K562 (cell line): ENCODE results near the gene BIVM. TPM values are rescaled to one million over a fixed set of nuclear protein-coding genes. Genes with fewer than 3 reads are reported as not detected.

Source experiments
- BHLHE40 ChIP-seq: IDR thresholded peaks from 2 replicates; pipeline ENCODE4 v1.6.1; 2011; ENCODE audit warnings: low read length, improper control_type of control experiment
- CHD2 ChIP-seq: IDR thresholded peaks from 2 replicates; pipeline ENCODE4 v1.6.1; 2011; ENCODE audit warnings: low read depth, low read length
- CTBP1 ChIP-seq: fragments of 450-650 bp; IDR thresholded peaks from 2 replicates; pipeline ENCODE4 v1.6.1; 2016; ENCODE audit warnings: borderline replicate concordance
- ELK1 ChIP-seq: sonication (generic); formaldehyde crosslinking; IDR thresholded peaks from 2 replicates; pipeline ENCODE4 v1.8.1; 2022; ENCODE audit warnings: missing genetic modification reagents
- GMEB1 ChIP-seq: fragments of 250-450 bp; sonication (Bioruptor Pico); IDR thresholded peaks from 2 replicates; pipeline ENCODE4 v1.4.0; 2020; ENCODE audit warnings: mild to moderate bottlenecking
- MIER1 ChIP-seq: fragments of 450-650 bp; IDR thresholded peaks from 2 replicates; pipeline ENCODE4 v1.6.1; 2016; ENCODE audit warnings: antibody characterized with exemption, mild to moderate bottlenecking, low read depth
- NFE2 ChIP-seq: IDR thresholded peaks from 2 replicates; pipeline ENCODE4 v1.6.1; 2014; ENCODE audit warnings: antibody characterized with exemption, low read depth
- PHF8 ChIP-seq: fragments of 200-600 bp; sonication (generic); IDR thresholded peaks from 2 replicates; pipeline ENCODE4 v1.6.1; 2012; ENCODE audit warnings: mixed run types, mild to moderate bottlenecking, inconsistent platforms, low read length, moderate library complexity, borderline replicate concordance
- POLR2G ChIP-seq: fragments of 200-400 bp; formaldehyde crosslinking; IDR thresholded peaks from 2 replicates; pipeline ENCODE4 v1.6.1; 2017; ENCODE audit warnings: low read depth, mild to moderate bottlenecking, antibody characterized with exemption, low read length, moderate library complexity
- PRMT5 ChIP-seq: sonication (generic); formaldehyde crosslinking; IDR thresholded peaks from 2 replicates; pipeline ENCODE4 v1.5.0; 2020; ENCODE audit warnings: missing genetic modification reagents
- RBBP5 ChIP-seq: fragments of 200-600 bp; sonication (generic); IDR thresholded peaks from 2 replicates; pipeline ENCODE4 v1.6.1; 2012; ENCODE audit warnings: borderline replicate concordance, mild to moderate bottlenecking, low read length, control low read depth, inconsistent platforms; ENCODE audit not compliant: insufficient read depth, poor library complexity, severe bottlenecking
- RCOR1 ChIP-seq, 2 experiments: IDR thresholded peaks; 2 replicates each; pipeline ENCODE4 v1.6.1; 2012; ENCODE audit warnings: low read depth in 2 of 2, low read length in 2 of 2, borderline replicate concordance in 1 of 2, improper control_type of control experiment in 1 of 2
- SIX5 ChIP-seq, 2 experiments: IDR thresholded peaks; 2 replicates each; pipeline ENCODE4 v1.6.1; 2011; ENCODE audit warnings: low read length in 2 of 2, borderline replicate concordance in 1 of 2, low read depth in 1 of 2, mild to moderate bottlenecking in 1 of 2, moderate library complexity in 1 of 2; ENCODE audit not compliant: insufficient read depth in 1 of 2
- SP1 ChIP-seq: sonication (generic); formaldehyde crosslinking; IDR thresholded peaks from 2 replicates; pipeline ENCODE4 v1.8.1; 2022; ENCODE audit warnings: mild to moderate bottlenecking, missing genetic modification reagents
- TEAD1 ChIP-seq, 2 experiments: fragments of 450-650 bp in 1 of 2; sonication (generic) in 1 of 2; formaldehyde crosslinking; IDR thresholded peaks; 2 replicates each; pipeline versions ENCODE4 v1.4.0 to v1.8.0; 2020 to 2022; ENCODE audit warnings: mild to moderate bottlenecking in 2 of 2, missing genetic modification reagents in 1 of 2
- THRB ChIP-seq: fragments of 450-650 bp; formaldehyde crosslinking; conservative IDR thresholded peaks from 2 replicates; pipeline ENCODE4 v1.4.0; 2022; ENCODE audit warnings: mild to moderate bottlenecking, missing genetic modification characterization
- USF1 ChIP-seq: sonication (generic); formaldehyde crosslinking; IDR thresholded peaks from 2 replicates; pipeline ENCODE4 v1.9.0; 2022; ENCODE audit warnings: mild to moderate bottlenecking, missing genetic modification reagents
- ZFP91 ChIP-seq: sonication (generic); formaldehyde crosslinking; IDR thresholded peaks from 2 replicates; pipeline ENCODE4 v1.8.0; 2022; ENCODE audit warnings: mild to moderate bottlenecking, missing genetic modification reagents
- ZNF140 ChIP-seq: fragments of 250-450 bp; sonication (Bioruptor Pico); IDR thresholded peaks from 2 replicates; pipeline ENCODE4 v1.8.0; 2021; ENCODE audit warnings: moderate library complexity, mild to moderate bottlenecking, inconsistent platforms
- ZNF263 ChIP-seq: sonication (generic); formaldehyde crosslinking; IDR thresholded peaks from 2 replicates; pipeline ENCODE4 v1.8.0; 2022; ENCODE audit warnings: mild to moderate bottlenecking, missing genetic modification reagents, borderline replicate concordance
- polyA plus RNA-seq, 8 experiments: library from polyadenylated mRNA; depleted of rRNA in 4 of 8; stranded (reverse) in 5 of 8; unstranded in 3 of 8; fragments of >200 nt; fragmentation: Nextera tagmentation in 2 of 8; fragmentation: Illumina TruSeq in 1 of 8; extraction: Ambion mirVana in 2 of 8; extraction: Trizol in 1 of 8; gene quantifications; 2 replicates each; pipeline versions ENCODE4 v1.2.1 to v1.2.3, GENCODE V29; 2011 to 2014; ENCODE audit warnings: inconsistent platforms in 1 of 8, missing spikeins in 1 of 8
- total RNA-seq, 7 experiments: library from RNA; depleted of rRNA in 6 of 7; stranded (reverse); fragments of >200 nt in 6 of 7; fragmentation: Illumina TruSeq in 2 of 7; extraction: Trizol in 2 of 7; gene quantifications; 2 replicates each; pipeline versions ENCODE4 v1.2.1 to v1.2.3, GENCODE V29; 2011 to 2021; ENCODE audit warnings: low replicate concordance in 1 of 7

The BIVM gene
- total and polyA plus RNA-seq, 9 of the 15 experiments (the other 6 are each of a cell fraction or from before 2014, with no cell fraction given) = 3.6 to 23.1 (median 16.8) TPM

- TF ChIP-seq PRMT5 = no peak
- peak; percentile 95 for TF ChIP-seq CTBP1
- TF ChIP-seq SP1 = 0 out of 2 replicates have a peak, but pooled peaks have one; percentile 31
- TF ChIP-seq MIER1 = no peak
- no peak for TF ChIP-seq ZNF263 (CRISPR knock-in tag)
- TF ChIP-seq ELK1 (CRISPR knock-in tag) = no peak
- TF ChIP-seq SIX5 (IDR thresholded peaks at IDR 0.05; ENCODE audit: borderline replicate concordance in 1 of 2, insufficient read depth in 1 of 2, low read depth in 1 of 2, low read length in 2 of 2) = peak; percentile 79 to 85
- TF ChIP-seq NFE2 = no peak
- peak; percentile 69; the same call in 1 of the 2 replicates for TF ChIP-seq CHD2
- TF ChIP-seq ZFP91 (CRISPR knock-in tag) = no peak
- no peak for TF ChIP-seq THRB (CRISPR knock-in tag)
- TF ChIP-seq TEAD1 (CRISPR knock-in tag; IDR thresholded peaks at IDR 0.05) = no peak
- peak; percentile 69 for TF ChIP-seq RBBP5
- TF ChIP-seq BHLHE40 = peak; percentile 42; the same call in 1 of the 2 replicates
- TF ChIP-seq USF1 (CRISPR knock-in tag) = peak; percentile 54
- TF ChIP-seq PHF8 = peak; percentile 42; the same call in 1 of the 2 replicates
- TF ChIP-seq POLR2G = peak; percentile 67
- TF ChIP-seq GMEB1 (CRISPR knock-in tag) = 0 out of 2 replicates have a peak, but pooled peaks have one; percentile 37
- TF ChIP-seq ZNF140 = no peak
- peak in 1 of 2 experiments; percentile 67; a peak in 1 of 4 replicates for TF ChIP-seq RCOR1 (IDR thresholded peaks at IDR 0.05; ENCODE audit: borderline replicate concordance in 1 of 2, low read depth in 2 of 2, low read length in 2 of 2)
Observed at GRCh38 chr13:102798581-102799425, at the start of gene BIVM, which contains the start of gene POGLUT2 (continued).
